Stimulated activated CD8-positive, alpha-beta memory T cell treated with anti-CD3 and anti-CD28 coated beads, Interleukin-15, amount 100 ng/mL, for 1 hour (primary cell): ENCODE data around the gene GPR39.
"Not testable (repeated sequence)": the region's sequence is repeated elsewhere in the genome, so short reads cannot be mapped to it uniquely, and the experiment has no call there.

ENCODE experiments used
- DNase-seq: peaks from one replicate; pipeline ENCODE4 v3.0.0-alpha.2; 2020; ENCODE audit warnings: low read depth

GPR39 gene

GRCh38 chr2:132416723-132417395, at the start of gene GPR39:
Gene GPR39, plus strand, starts transcription at chr2:132416805.
- DNase-seq = no peak

- DNase-seq = no peak
These were observed 48.4 kb upstream of the GPR39 start for GRCh38 chr2:132368191-132368590.

GRCh38 chr2:132372276-132372675, 44.3 kb upstream of the GPR39 start:
- DNase-seq = no peak

- DNase-seq = no peak
These were observed 43.0 kb upstream of the GPR39 start for GRCh38 chr2:132373391-132374135.

- DNase-seq = no peak
These were observed 42.5 kb upstream of the GPR39 start for GRCh38 chr2:132374151-132374550.

GRCh38 chr2:132374551-132374950, 42.1 kb upstream of the GPR39 start:
- DNase-seq = no peak

- no peak for DNase-seq
These were observed 41.6 kb upstream of the GPR39 start for GRCh38 chr2:132374961-132375360.

- DNase-seq = no peak
These were observed 35.2 kb upstream of the GPR39 start for GRCh38 chr2:132381376-132381775.

GRCh38 chr2:132383956-132384355, 32.6 kb upstream of the GPR39 start:
- DNase-seq = no peak

- no peak for DNase-seq
These were observed 32.0 kb upstream of the GPR39 start for GRCh38 chr2:132384491-132385151.

GRCh38 chr2:132387126-132387525, 29.5 kb upstream of the GPR39 start:
- no peak for DNase-seq

- DNase-seq = no peak
These were observed 26.5 kb upstream of the GPR39 start for GRCh38 chr2:132390076-132390475.

- no peak for DNase-seq
These were observed 25.2 kb upstream of the GPR39 start for GRCh38 chr2:132391378-132391777.

GRCh38 chr2:132392221-132392620, 24.4 kb upstream of the GPR39 start:
- no peak for DNase-seq

GRCh38 chr2:132392879-132393278, 23.7 kb upstream of the GPR39 start:
- no peak for DNase-seq

- DNase-seq = not testable (repeated sequence)
These were observed 19.6 kb upstream of the GPR39 start for GRCh38 chr2:132397042-132397441.

GRCh38 chr2:132400169-132400900, 16.3 kb upstream of the GPR39 start:
- DNase-seq = no peak

GRCh38 chr2:132400901-132401240, 15.7 kb upstream of the GPR39 start:
- DNase-seq = no peak

- DNase-seq = no peak
These were observed 15.3 kb upstream of the GPR39 start for GRCh38 chr2:132401326-132401725.

- DNase-seq = no peak
These were observed 13.5 kb upstream of the GPR39 start for GRCh38 chr2:132403146-132403545.

- DNase-seq = no peak
These were observed 12.5 kb upstream of the GPR39 start for GRCh38 chr2:132404056-132404455.

GRCh38 chr2:132407784-132408183, 8.8 kb upstream of the GPR39 start:
- no peak for DNase-seq

GRCh38 chr2:132412021-132412420, 4.6 kb upstream of the GPR39 start:
- DNase-seq = no peak
